ENCODE data around the gene CSNK1A1. TPM values are rescaled to one million over a fixed set of nuclear protein-coding genes. Genes with fewer than 3 reads are reported as not detected.
"Not testable (repeated sequence)": the region's sequence is repeated elsewhere in the genome, so short reads cannot be mapped to it uniquely, and the experiment has no call there.

CSNK1A1 gene
- total and polyA plus RNA-seq, 3 experiments from 2014 or later: 118 to 187 (median 177) TPM

DNA sequence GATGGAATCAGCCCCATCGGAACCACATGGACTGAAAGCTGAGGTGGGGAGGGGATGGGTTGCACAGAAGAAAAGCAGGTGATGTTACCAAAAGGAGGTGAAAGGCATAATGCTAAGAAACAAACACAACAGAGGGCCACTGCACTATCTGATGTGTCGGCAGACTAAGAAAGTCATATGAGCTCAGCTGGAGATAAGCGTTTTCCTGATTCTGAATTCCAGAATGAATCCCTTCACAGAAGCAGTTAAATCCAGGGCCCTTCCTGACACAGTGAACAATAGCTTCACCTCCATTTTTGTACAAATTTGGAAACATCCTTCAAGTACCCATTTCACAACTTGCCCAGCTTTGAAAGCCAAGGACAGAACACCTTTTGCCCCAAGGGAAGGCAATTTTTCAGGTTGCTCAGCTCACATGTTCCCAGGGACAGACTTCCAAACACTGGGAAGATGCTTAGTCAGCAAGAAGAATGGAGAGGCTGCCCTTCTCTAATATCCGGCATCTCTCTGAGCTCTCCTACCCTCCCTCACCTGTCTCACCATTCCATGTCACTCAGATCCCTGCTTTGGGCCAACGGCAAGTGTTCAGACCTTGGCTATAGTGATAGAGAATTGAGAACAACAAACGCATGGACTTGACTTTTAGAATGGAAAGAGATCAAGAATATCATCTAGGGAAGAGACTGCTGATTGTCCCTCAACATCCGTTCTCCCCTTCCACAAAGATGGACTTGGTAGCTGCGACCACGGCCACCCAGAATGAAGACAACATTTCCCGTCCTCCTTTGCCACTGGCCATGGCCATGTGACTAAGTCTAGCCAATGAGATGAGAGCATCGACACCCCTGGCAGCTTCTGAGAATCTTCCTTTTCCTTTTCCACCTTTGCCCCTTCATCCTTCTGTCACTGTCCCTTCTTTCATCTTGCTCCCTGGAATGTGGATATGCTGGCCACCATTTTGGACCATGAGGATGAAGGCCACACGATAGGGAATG is 103.6 kb downstream of the CSNK1A1 start:
- Histone ChIP-seq H3K27ac (ENCODE audit: low read depth, low read length) (no peak overlapping the region), H3K27me3 (ENCODE audit: insufficient read depth, low read length, poor library complexity, severe bottlenecking) (no peaks in the 10 kb centered on the region), H3K36me3 (ENCODE audit: insufficient read depth, low read length) (no peaks in the 10 kb centered on the region), H3K4me3 (ENCODE audit: low read length) (no peak overlapping the region), H3K4me1 (ENCODE audit: insufficient read depth, low read length) (no peaks in the 10 kb centered on the region), H3K9me3 (ENCODE audit: low read length) (no peaks in the 10 kb centered on the region)
- ChIA-PET POLR2A (no interaction called here), CTCF (interaction anchor here (1.3 to 4.7 kb wide), 4 partner anchors 8 to 405 kb away, joined by 3 to 17 read pairs (median 6); no protein-coding TSS in a partner anchor)
- peaks cover 7 to 8% of the 10 kb centered on the region in 2 donors for H3K27me3 Mint-ChIP-seq
- H3K36me3 Mint-ChIP-seq: no peaks in the 10 kb centered on the region
- H3K4me3 Mint-ChIP-seq: no peak overlapping the region
- no peaks in the 10 kb centered on the region for H3K4me1 Mint-ChIP-seq
- DNase-seq: no peak
- peaks cover 0 to 1% (median 0%) of the 10 kb centered on the region in 5 donors for H3K9me3 Mint-ChIP-seq
- peak overlapping the region in 1 of 8 donors; percentile 33 for H3K27ac Mint-ChIP-seq

DNA sequence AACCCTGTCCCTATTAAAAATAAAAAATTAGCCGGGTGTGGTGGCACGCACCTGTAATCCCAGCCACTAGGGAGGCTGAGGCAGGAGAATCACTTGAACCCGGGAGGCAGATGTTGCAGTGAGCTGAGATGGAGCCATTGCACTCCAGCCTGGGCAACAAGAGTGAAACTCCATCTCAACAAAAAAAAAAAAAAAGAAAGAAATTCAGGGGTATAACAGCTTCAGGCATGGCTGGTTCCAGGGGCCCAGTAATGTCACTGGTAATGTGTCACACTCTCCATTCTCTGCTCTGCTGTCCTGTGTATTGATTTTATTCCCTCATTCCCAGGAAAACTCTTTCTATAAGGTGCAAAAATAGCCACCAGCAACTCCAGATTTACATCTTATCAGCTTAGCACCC is 104.4 kb downstream of the CSNK1A1 start:
- CTCF ChIA-PET: interaction anchor here (1.3 to 4.7 kb wide), 3 partner anchors 12 to 406 kb away, joined by 3 to 17 read pairs (median 7); no protein-coding TSS in a partner anchor

DNA sequence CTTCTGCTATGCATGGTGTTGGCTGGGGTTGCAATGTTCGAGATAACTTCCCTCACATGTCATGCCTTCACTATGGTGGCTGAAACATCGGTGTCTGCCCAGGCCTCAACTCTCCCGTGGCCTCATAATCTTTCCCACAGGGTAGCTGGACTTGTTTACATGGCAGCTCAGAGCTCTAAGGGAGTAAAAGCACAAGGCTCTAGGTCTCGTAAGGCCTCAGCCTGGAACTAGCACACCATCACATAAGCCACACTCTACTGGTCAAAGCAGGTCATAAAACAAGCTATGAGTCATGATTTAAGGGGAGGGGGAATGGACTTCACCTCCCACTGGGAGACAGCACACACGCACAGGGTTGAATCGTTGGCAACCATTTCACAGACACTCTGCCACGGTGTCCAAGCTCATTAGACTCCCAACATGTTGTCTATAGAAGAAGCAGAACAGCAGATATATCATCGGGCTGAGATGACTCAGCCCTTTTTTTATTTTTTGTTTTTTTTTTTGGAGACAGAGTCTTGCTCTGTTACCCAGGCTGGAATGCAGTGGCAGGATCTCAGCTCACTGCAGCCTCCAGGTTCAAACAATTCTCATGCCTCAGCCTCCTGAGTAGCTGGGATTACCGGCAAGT is 105.4 kb downstream of the CSNK1A1 start:
- Histone ChIP-seq H3K27ac (ENCODE audit: low read depth, low read length) (peak overlapping the region; percentile 70), H3K4me3 (ENCODE audit: low read length) (no peak overlapping the region), H3K27me3 (ENCODE audit: insufficient read depth, low read length, poor library complexity, severe bottlenecking) (no peaks in the 10 kb centered on the region), H3K4me1 (ENCODE audit: insufficient read depth, low read length) (no peaks in the 10 kb centered on the region), H3K36me3 (ENCODE audit: insufficient read depth, low read length) (no peaks in the 10 kb centered on the region), H3K9me3 (ENCODE audit: low read length) (no peaks in the 10 kb centered on the region)
- Mint-ChIP-seq H3K27me3 (peaks cover 7 to 8% of the 10 kb centered on the region in 2 donors), H3K9me3 (peaks cover 0 to 1% (median 0%) of the 10 kb centered on the region in 5 donors), H3K4me1 (peaks cover 0 to 2% (median 0%) of the 10 kb centered on the region in 3 donors), H3K4me3 (no peak overlapping the region), H3K36me3 (no peaks in the 10 kb centered on the region), H3K27ac (peak overlapping the region in 1 of 8 donors; percentile 32)
- CTCF ChIA-PET: interaction anchor here (1.1 to 4.7 kb wide), 3 partner anchors 106 to 119 kb away, joined by 4 to 17 read pairs (median 5); partner anchors contain the start of gene CSNK1A1
- no peak for DNase-seq
- POLR2A ChIA-PET: no interaction called here

More for the DNA sequence above, 104.4 kb downstream of the CSNK1A1 start:
- H3K36me3 Mint-ChIP-seq; H3K27me3 Mint-ChIP-seq; H3K4me1 ChIP-seq (ENCODE audit: insufficient read depth, low read length); H3K4me1 Mint-ChIP-seq; H3K27ac ChIP-seq (ENCODE audit: low read depth, low read length); H3K9me3 Mint-ChIP-seq; POLR2A ChIA-PET; DNase-seq; H3K4me3 ChIP-seq (ENCODE audit: low read length); H3K27ac Mint-ChIP-seq; H3K27me3 ChIP-seq (ENCODE audit: insufficient read depth, low read length, poor library complexity, severe bottlenecking); H3K9me3 ChIP-seq (ENCODE audit: low read length); H3K36me3 ChIP-seq (ENCODE audit: insufficient read depth, low read length); H3K4me3 Mint-ChIP-seq: not testable (repeated sequence)

DNA sequence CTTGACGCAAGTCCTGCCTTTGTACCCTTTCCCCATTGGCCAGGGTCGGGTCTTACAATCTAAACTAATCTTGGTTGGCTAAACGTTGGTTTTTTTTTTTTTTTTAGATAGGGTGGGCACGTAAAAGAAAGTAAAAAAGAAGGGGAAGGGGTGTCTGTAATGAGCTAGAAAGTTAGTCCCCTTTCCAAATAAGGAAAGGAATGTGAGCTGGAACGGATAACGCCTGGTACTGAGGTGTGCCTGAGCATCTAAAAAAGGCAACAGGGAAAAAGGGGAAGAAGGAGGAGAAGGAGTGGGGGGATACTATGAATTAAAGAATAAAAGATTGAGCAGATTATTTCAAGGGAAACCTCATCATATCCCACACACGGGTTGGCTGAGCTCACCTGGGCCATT is 105.9 kb downstream of the CSNK1A1 start:
- H3K4me1 Mint-ChIP-seq: peaks cover 0 to 2% (median 0%) of the 10 kb centered on the region in 3 donors
- ChIA-PET CTCF (interaction anchor here (1.0 to 4.7 kb wide), 4 partner anchors 106 to 119 kb away, joined by 4 to 17 read pairs (median 4); partner anchors contain the start of gene CSNK1A1), POLR2A (no interaction called here)
- H3K4me3 Mint-ChIP-seq: no peak overlapping the region
- H3K36me3 ChIP-seq (ENCODE audit: insufficient read depth, low read length): no peaks in the 10 kb centered on the region
- no peaks in the 10 kb centered on the region for H3K36me3 Mint-ChIP-seq
- peak overlapping the region; percentile 70 for H3K27ac ChIP-seq (ENCODE audit: low read depth, low read length)
- DNase-seq: no peak
- H3K27me3 Mint-ChIP-seq: peaks cover 7 to 8% of the 10 kb centered on the region in 2 donors
- H3K4me1 ChIP-seq (ENCODE audit: insufficient read depth, low read length): no peaks in the 10 kb centered on the region
- H3K4me3 ChIP-seq (ENCODE audit: low read length): no peak overlapping the region
- H3K27ac Mint-ChIP-seq: peak overlapping the region in 1 of 8 donors; percentile 76
- H3K27me3 ChIP-seq (ENCODE audit: insufficient read depth, low read length, poor library complexity, severe bottlenecking): no peaks in the 10 kb centered on the region
- H3K9me3 ChIP-seq (ENCODE audit: low read length): no peaks in the 10 kb centered on the region
- H3K9me3 Mint-ChIP-seq: peaks cover 0 to 1% (median 0%) of the 10 kb centered on the region in 5 donors

DNA sequence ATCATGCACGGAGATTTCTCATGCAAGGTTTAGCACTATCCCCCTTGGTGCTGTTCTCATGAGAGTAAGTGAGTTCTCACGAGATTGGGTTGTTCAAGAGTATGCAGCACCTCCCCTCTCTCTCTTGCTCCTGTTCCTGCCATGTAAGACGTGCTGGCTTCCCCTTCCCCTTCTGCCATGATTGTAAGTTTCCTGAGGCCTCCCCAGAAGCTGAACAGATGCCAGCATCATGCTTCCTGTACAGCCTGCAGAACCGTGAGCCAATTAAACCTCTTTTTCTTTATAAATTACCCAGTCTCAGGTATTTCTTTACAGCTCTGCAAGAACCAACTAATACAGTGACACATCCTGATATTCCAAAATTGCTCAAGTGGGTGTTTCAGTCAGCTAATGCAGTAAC is 106.8 kb downstream of the CSNK1A1 start:
- not testable (repeated sequence) for H3K4me1 Mint-ChIP-seq; H3K9me3 Mint-ChIP-seq; H3K4me1 ChIP-seq (ENCODE audit: insufficient read depth, low read length); H3K9me3 ChIP-seq (ENCODE audit: low read length); H3K27me3 ChIP-seq (ENCODE audit: insufficient read depth, low read length, poor library complexity, severe bottlenecking); H3K4me3 Mint-ChIP-seq; H3K36me3 ChIP-seq (ENCODE audit: insufficient read depth, low read length); H3K36me3 Mint-ChIP-seq; H3K4me3 ChIP-seq (ENCODE audit: low read length); H3K27ac ChIP-seq (ENCODE audit: low read depth, low read length); H3K27me3 Mint-ChIP-seq; H3K27ac Mint-ChIP-seq; DNase-seq
- CTCF ChIA-PET: interaction anchor here (1.0 to 4.7 kb wide), 3 partner anchors 107 to 120 kb away, joined by 4 to 17 read pairs (median 4); partner anchors contain the start of gene CSNK1A1
- POLR2A ChIA-PET: interaction anchor here (0.7 kb wide), 1 partner anchor 12 kb away, joined by 6 read pairs; no protein-coding TSS in a partner anchor

DNA sequence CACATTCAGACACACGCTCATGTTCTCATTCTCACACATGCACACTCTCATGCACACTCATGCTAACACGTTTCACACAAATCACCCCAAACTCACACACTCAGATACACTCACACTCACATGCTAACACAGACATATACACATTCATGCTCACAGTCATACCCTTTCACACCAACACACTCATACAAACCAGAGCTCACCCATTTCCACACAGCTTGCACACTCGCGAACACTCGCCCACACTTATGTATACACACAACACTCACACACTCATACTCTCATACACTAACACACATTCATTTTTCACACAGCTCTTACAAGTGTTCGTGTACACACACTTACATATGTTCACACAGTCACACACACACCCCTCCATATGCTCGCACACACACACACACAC is 108.0 kb downstream of the CSNK1A1 start:
- ChIA-PET POLR2A (no interaction called here), CTCF (interaction anchor here (0.9 to 4.7 kb wide), 9 partner anchors 8 to 122 kb away, joined by 3 to 25 read pairs (median 5); partner anchors contain the start of gene CSNK1A1)
- Histone ChIP-seq H3K36me3 (ENCODE audit: insufficient read depth, low read length) (no peaks in the 10 kb centered on the region), H3K4me1 (ENCODE audit: insufficient read depth, low read length) (no peaks in the 10 kb centered on the region), H3K9me3 (ENCODE audit: low read length) (no peaks in the 10 kb centered on the region), H3K27ac (ENCODE audit: low read depth, low read length) (no peak overlapping the region), H3K27me3 (ENCODE audit: insufficient read depth, low read length, poor library complexity, severe bottlenecking) (no peaks in the 10 kb centered on the region), H3K4me3 (ENCODE audit: low read length) (no peak overlapping the region)
- Mint-ChIP-seq H3K4me1 (peaks cover 2 to 6% (median 3%) of the 10 kb centered on the region in 3 donors), H3K4me3 (no peak overlapping the region), H3K36me3 (no peaks in the 10 kb centered on the region), H3K9me3 (peaks cover 0 to 1% (median 0%) of the 10 kb centered on the region in 5 donors), H3K27ac (no peak overlapping the region), H3K27me3 (peaks cover under 1 to 8% of the 10 kb centered on the region in 2 donors)
- DNase-seq: no peak

DNA sequence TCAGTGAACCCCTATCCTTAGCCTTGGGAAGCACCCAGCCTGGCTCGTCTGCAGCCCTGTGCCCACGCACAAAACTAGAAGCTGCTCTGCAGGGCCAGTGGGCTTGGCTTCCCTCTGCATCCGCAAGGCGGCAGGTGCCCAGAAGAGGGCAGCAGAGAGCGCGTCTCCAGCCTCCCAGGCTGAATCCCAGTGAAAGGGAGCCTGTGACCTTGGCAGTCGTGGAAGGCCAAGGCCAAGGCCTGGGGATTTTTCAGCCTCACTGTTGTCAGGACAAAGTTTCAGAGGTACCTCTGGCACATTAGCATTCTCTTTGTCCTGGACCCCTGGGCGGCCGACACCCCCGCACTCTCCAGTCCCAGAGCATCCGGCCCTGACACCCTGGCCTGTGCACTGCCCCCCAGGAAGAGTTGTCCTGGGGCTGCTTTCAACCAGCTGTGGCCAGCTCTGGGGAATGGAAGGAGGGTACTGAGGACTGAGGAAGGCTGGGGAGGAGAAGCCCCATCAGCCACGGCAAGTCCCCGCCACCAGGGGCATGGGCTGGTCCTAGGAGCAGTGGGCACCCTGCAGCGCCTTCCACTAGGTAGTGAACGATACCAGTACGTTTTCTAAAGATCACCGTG is 108.6 kb downstream of the CSNK1A1 start:
- DNase-seq: peak; percentile 39 to 73 (median 60)
- Mint-ChIP-seq H3K27ac (no peak overlapping the region), H3K36me3 (no peaks in the 10 kb centered on the region), H3K27me3 (peaks cover 3 to 5% of the 10 kb centered on the region in 2 donors), H3K9me3 (peaks cover 0 to 1% (median 0%) of the 10 kb centered on the region in 5 donors), H3K4me3 (no peak overlapping the region), H3K4me1 (peaks cover 2 to 6% (median 3%) of the 10 kb centered on the region in 3 donors)
- Histone ChIP-seq H3K27ac (ENCODE audit: low read depth, low read length) (no peak overlapping the region), H3K36me3 (ENCODE audit: insufficient read depth, low read length) (no peaks in the 10 kb centered on the region), H3K27me3 (ENCODE audit: insufficient read depth, low read length, poor library complexity, severe bottlenecking) (no peaks in the 10 kb centered on the region), H3K4me1 (ENCODE audit: insufficient read depth, low read length) (no peaks in the 10 kb centered on the region), H3K4me3 (ENCODE audit: low read length) (no peak overlapping the region), H3K9me3 (ENCODE audit: low read length) (no peaks in the 10 kb centered on the region)
- ChIA-PET CTCF (interaction anchor here (0.9 to 4.7 kb wide), 13 partner anchors 8 to 126 kb away, joined by 3 to 25 read pairs (median 4); partner anchors contain the start of gene CSNK1A1), POLR2A (no interaction called here)

Data from CD8-positive, alpha-beta memory T cell (primary cell).